Hematopoietic multipotent progenitor cell treated with erythropoietin and hydrocortisone succinate and interleukin-3 and kit ligand, for 17 days (in vitro differentiated cells): ENCODE data around the gene ARHGAP22.

Source experiments
- DNase-seq: peaks from one replicate; pipeline ENCODE4 v3.0.0-alpha.2; 2015; ENCODE audit warnings: low spot score

Gene ARHGAP22

GRCh38 chr10:48529331-48529730 is 75.5 kb downstream of the ARHGAP22 start:
- DNase-seq, result no peak

- DNase-seq, result no peak
These were observed 77.1 kb downstream of the ARHGAP22 start for GRCh38 chr10:48527756-48528155.

- no peak for DNase-seq
These were observed 77.9 kb downstream of the ARHGAP22 start for GRCh38 chr10:48526846-48527505.

GRCh38 chr10:48526011-48526821 is 78.7 kb downstream of the ARHGAP22 start:
- DNase-seq, result no peak

- DNase-seq, result no peak
These were observed 79.8 kb downstream of the ARHGAP22 start for GRCh38 chr10:48525113-48525512.

- DNase-seq, result no peak
These were observed 80.8 kb downstream of the ARHGAP22 start for GRCh38 chr10:48523820-48524758.

GRCh38 chr10:48523212-48523819 is 81.6 kb downstream of the ARHGAP22 start:
- DNase-seq, result no peak

GRCh38 chr10:48522011-48522765 is 82.7 kb downstream of the ARHGAP22 start:
- no peak for DNase-seq

- no peak for DNase-seq
These were observed 84.3 kb downstream of the ARHGAP22 start for GRCh38 chr10:48520594-48520993.

- no peak for DNase-seq
These were observed 84.7 kb downstream of the ARHGAP22 start for GRCh38 chr10:48520184-48520506.

GRCh38 chr10:48519481-48520183 is 85.2 kb downstream of the ARHGAP22 start:
- no peak for DNase-seq

- DNase-seq, result no peak
These were observed 85.9 kb downstream of the ARHGAP22 start for GRCh38 chr10:48518986-48519385.

- no peak for DNase-seq
These were observed 86.7 kb downstream of the ARHGAP22 start for GRCh38 chr10:48517911-48518811.

GRCh38 chr10:48517482-48517881 is 87.4 kb downstream of the ARHGAP22 start:
- no peak for DNase-seq

GRCh38 chr10:48516911-48517310 is 88.0 kb downstream of the ARHGAP22 start:
- DNase-seq, result no peak

- DNase-seq, result no peak
These were observed 90.0 kb downstream of the ARHGAP22 start for GRCh38 chr10:48514916-48515315.

GRCh38 chr10:48514255-48514654 is 90.6 kb downstream of the ARHGAP22 start:
- no peak for DNase-seq

- no peak for DNase-seq
These were observed 92.0 kb downstream of the ARHGAP22 start for GRCh38 chr10:48512861-48513260.

GRCh38 chr10:48511875-48512231 is 93.0 kb downstream of the ARHGAP22 start:
- no peak for DNase-seq
